GM12878 (cell line): ENCODE data around the gene TRMT1. TPM values are rescaled to one million over a fixed set of nuclear protein-coding genes. Genes with fewer than 3 reads are reported as not detected.

ENCODE experiments used
- ATAC-seq: fragments of 200-7000 bp; cut with Tn5 transposase; 3 replicates; pipeline ENCODE4 v1.9.1; 2020; ENCODE audit warnings: mild to moderate bottlenecking, moderate library complexity
- BruUV-seq: library from RNA; stranded (reverse); fragments of 400-500 nt; replicated peaks from 2 replicates; lab custom pipeline; 2021; lab: Mats Ljungman, UMichigan
- CTCF ChIA-PET: fragments of 300-600 bp; sonication (Branson Sonifier 250); formaldehyde crosslinking; extraction: SDS; loops from one replicate; lab custom pipeline; 2021; ENCODE audit warnings: inconsistent platforms; lab: Yijun Ruan, JAX
- POLR2A ChIA-PET: fragments of 350-600 bp; formaldehyde crosslinking; extraction: SDS; loops from one replicate; lab custom pipeline; 2021; ENCODE audit warnings: inconsistent platforms; lab: Charles Lee
- RAD21 ChIA-PET: fragments of 300-600 bp; sonication (Branson Sonifier 250); formaldehyde crosslinking; loops from one replicate; lab custom pipeline; 2023; ENCODE audit warnings: antibody characterized with exemption; ENCODE audit not compliant: unreplicated experiment; lab: Charles Lee
- SMC1A ChIA-PET: fragments of 300-600 bp; sonication (Branson Sonifier 250); formaldehyde crosslinking; loops from one replicate; lab custom pipeline; 2023; ENCODE audit not compliant: unreplicated experiment, uncharacterized antibody; lab: Charles Lee
- DNase-seq: peaks from one replicate; pipeline ENCODE4 v3.0.0-alpha.2; 2011; ENCODE audit warnings: low read depth, low spot score
- FAIRE-seq: peaks from 3 replicates; lab custom pipeline; 2011; peaks lifted over from hg19 to GRCh38; lab: Jason Lieb, UNC
- H2AFZ ChIP-seq: 2 replicates; pipeline ENCODE4 v1.6.0; 2011; ENCODE audit warnings: low read depth, low read length, control low read depth; ENCODE audit not compliant: control insufficient read depth
- H3K27ac ChIP-seq: 2 replicates; pipeline ENCODE4 v1.5.1; 2011; ENCODE audit warnings: control low read depth; ENCODE audit not compliant: control insufficient read depth, insufficient read depth
- H3K27me3 ChIP-seq, 2 experiments: replicated peaks in 1 of 2; 2 replicates each; pipeline versions ENCODE4 v1.6.0 to v1.6.1; 2011; ENCODE audit warnings: low read length in 1 of 2; ENCODE audit not compliant: control insufficient read depth in 2 of 2, insufficient read depth in 2 of 2
- H3K36me3 ChIP-seq, 2 experiments: 2 replicates each; pipeline ENCODE4 v1.5.1; 2011; ENCODE audit warnings: low read length in 1 of 2; ENCODE audit not compliant: control insufficient read depth in 2 of 2, insufficient read depth in 2 of 2
- H3K4me1 ChIP-seq: 2 replicates; pipeline ENCODE4 v1.6.1; 2011; ENCODE audit warnings: mild to moderate bottlenecking, low read length, moderate library complexity, mixed read lengths; ENCODE audit not compliant: control insufficient read depth, insufficient read depth
- H3K4me2 ChIP-seq: 2 replicates; pipeline ENCODE4 v1.6.0; 2011; ENCODE audit warnings: control low read depth; ENCODE audit not compliant: control insufficient read depth, insufficient read depth
- H3K4me3 ChIP-seq: fragments of 200-600 bp; sonication (generic); 2 replicates; pipeline ENCODE4 v1.5.1; 2016
- H3K79me2 ChIP-seq: 2 replicates; pipeline ENCODE4 v1.6.0; 2011; ENCODE audit warnings: low read length; ENCODE audit not compliant: control insufficient read depth, insufficient read depth
- H3K9ac ChIP-seq: 2 replicates; pipeline ENCODE4 v1.8.0; 2011; ENCODE audit warnings: low read length, control low read depth, mixed read lengths; ENCODE audit not compliant: control insufficient read depth, insufficient read depth
- H3K9me3 ChIP-seq: replicated peaks from 3 replicates; pipeline ENCODE4 v1.5.1; 2011; ENCODE audit warnings: mild to moderate bottlenecking, low read length; ENCODE audit not compliant: control insufficient read depth, insufficient read depth
- H4K20me1 ChIP-seq: 2 replicates; pipeline ENCODE4 v1.6.0; 2011; ENCODE audit not compliant: control insufficient read depth, insufficient read depth
- BRCA1 ChIP-seq: IDR thresholded peaks from 2 replicates; pipeline ENCODE4 v1.6.1; 2011; ENCODE audit warnings: low read depth, low read length, improper control_type of control experiment
- CBX3 ChIP-seq: fragments of 200-600 bp; sonication (generic); IDR thresholded peaks from 2 replicates; pipeline ENCODE4 v1.6.1; 2016; ENCODE audit warnings: low read depth, borderline replicate concordance
- EGR1 ChIP-seq, 2 experiments: IDR thresholded peaks; 1 replicate in 1 of 2; 2 replicates in 1 of 2; pipeline ENCODE4 v1.6.1; 2011 to 2012; ENCODE audit warnings: low read depth in 2 of 2, low read length in 2 of 2, borderline replicate concordance in 1 of 2, mild to moderate bottlenecking in 1 of 2, moderate library complexity in 1 of 2
- NR2C1 ChIP-seq: fragments of 450-650 bp; IDR thresholded peaks from 2 replicates; pipeline ENCODE4 v1.6.1; 2017; ENCODE audit warnings: antibody characterized with exemption, mild to moderate bottlenecking, moderate library complexity
- NR2F1 ChIP-seq: fragments of 450-650 bp; conservative IDR thresholded peaks from 2 replicates; pipeline ENCODE4 v1.6.1; 2017; ENCODE audit warnings: mild to moderate bottlenecking
- RB1 ChIP-seq: fragments of 450-650 bp; formaldehyde crosslinking; IDR thresholded peaks from 2 replicates; pipeline ENCODE4 v1.6.1; 2017; ENCODE audit warnings: mild to moderate bottlenecking, borderline replicate concordance
- SMAD1 ChIP-seq: fragments of 450-650 bp; IDR thresholded peaks from 2 replicates; pipeline ENCODE4 v1.6.1; 2018; ENCODE audit warnings: mild to moderate bottlenecking, low read depth; ENCODE audit not compliant: partially characterized antibody
- SMAD5 ChIP-seq: IDR thresholded peaks from 2 replicates; pipeline ENCODE4 v1.6.1; 2016; ENCODE audit warnings: antibody characterized with exemption, low read depth
- SPI1 ChIP-seq: IDR thresholded peaks from 2 replicates; pipeline ENCODE4 v1.6.1; 2011; ENCODE audit warnings: low read depth, mild to moderate bottlenecking, low read length, moderate library complexity, borderline replicate concordance; ENCODE audit not compliant: insufficient read depth
- SUPT20H ChIP-seq: IDR thresholded peaks from 2 replicates; pipeline ENCODE4 v1.6.1; 2011; ENCODE audit warnings: low read depth, mild to moderate bottlenecking, low read length, moderate library complexity, borderline replicate concordance; ENCODE audit not compliant: control insufficient read depth
- ZZZ3 ChIP-seq: IDR thresholded peaks from 2 replicates; pipeline ENCODE4 v1.6.1; 2011; ENCODE audit warnings: low read depth; ENCODE audit not compliant: control insufficient read depth, insufficient read length
- WGBS: methylation state at CpG from one replicate; pipeline ENCODE4 v1.1.6; 2016; ENCODE audit warnings: low lambda C conversion rate; ENCODE audit not compliant: insufficient replicate concordance, insufficient coverage; ENCODE audit errors: missing lambda C conversion rate; 5-methylcytosine and 5-hydroxymethylcytosine counted together
- in situ Hi-C: fragments of 300-500 bp; cut with MboI; formaldehyde crosslinking; loops from 9 replicates; pipeline ENCODE4 v1.14.3; 2018; ENCODE audit warnings: mixed read lengths
- intact Hi-C: fragments of 100-400 bp; cut with micrococcal nuclease; formaldehyde crosslinking; loops from one replicate; pipeline ENCODE4 v1.14.2; 2022; ENCODE audit not compliant: unreplicated experiment
- polyA plus RNA-seq, 11 experiments: library from polyadenylated mRNA; depleted of rRNA in 4 of 11; unstranded in 6 of 11; stranded (reverse) in 5 of 11; fragments of >200 nt; fragmentation: Nextera tagmentation in 4 of 11; fragmentation: Illumina TruSeq in 1 of 11; extraction: Ambion mirVana in 4 of 11; extraction: Trizol in 1 of 11; gene quantifications; 1 replicate in 1 of 11; 2 replicates in 10 of 11; pipeline versions ENCODE4 v1.2.1 to v1.2.3, GENCODE V29; 2011 to 2016; ENCODE audit warnings: inconsistent platforms in 2 of 11, missing spikeins in 2 of 11, low read depth in 1 of 11
- total RNA-seq, 4 experiments: library from RNA; depleted of rRNA in 3 of 4; stranded (reverse); fragments of >200 nt in 3 of 4; fragmentation: Illumina TruSeq in 1 of 4; extraction: Trizol in 1 of 4; gene quantifications; 2 replicates each; pipeline versions ENCODE4 v1.2.1 to v1.2.3, GENCODE V29; 2013 to 2021
- TF ChIP-seq, protein P1 (sequence below): IDR thresholded peaks from 2 replicates; pipeline ENCODE4 v1.6.1; 2011; ENCODE audit warnings: low read depth, mild to moderate bottlenecking, low read length, moderate library complexity, borderline replicate concordance; ENCODE audit errors: extremely low read depth
- TF ChIP-seq, protein P2 (sequence below), 3 experiments: IDR thresholded peaks in 2 of 3; conservative IDR thresholded peaks in 1 of 3; 2 replicates each; pipeline ENCODE4 v1.5.1; 2011; ENCODE audit warnings: low read depth in 3 of 3, low read length in 3 of 3, mild to moderate bottlenecking in 3 of 3, control low read depth in 2 of 3, moderate library complexity in 2 of 3, inconsistent platforms in 1 of 3, mixed read lengths in 1 of 3; ENCODE audit not compliant: control insufficient read depth in 2 of 3, insufficient read depth in 1 of 3; ENCODE audit errors: extremely low read depth in 1 of 3
- TF ChIP-seq, protein P3 (sequence below): IDR thresholded peaks from 2 replicates; pipeline ENCODE4 v1.6.1; 2012; ENCODE audit warnings: low read length, inconsistent platforms
- TF ChIP-seq, protein P4 (sequence below): fragments of 450-650 bp; IDR thresholded peaks from 2 replicates; pipeline ENCODE4 v1.6.1; 2016; ENCODE audit warnings: mild to moderate bottlenecking, moderate library complexity, borderline replicate concordance

Gene TRMT1
- total and polyA plus RNA-seq, 10 of the 15 experiments (the other 5 are each of a cell fraction or from before 2014, with no cell fraction given), result 3.4 to 68.8 (median 34.8) TPM

DNA sequence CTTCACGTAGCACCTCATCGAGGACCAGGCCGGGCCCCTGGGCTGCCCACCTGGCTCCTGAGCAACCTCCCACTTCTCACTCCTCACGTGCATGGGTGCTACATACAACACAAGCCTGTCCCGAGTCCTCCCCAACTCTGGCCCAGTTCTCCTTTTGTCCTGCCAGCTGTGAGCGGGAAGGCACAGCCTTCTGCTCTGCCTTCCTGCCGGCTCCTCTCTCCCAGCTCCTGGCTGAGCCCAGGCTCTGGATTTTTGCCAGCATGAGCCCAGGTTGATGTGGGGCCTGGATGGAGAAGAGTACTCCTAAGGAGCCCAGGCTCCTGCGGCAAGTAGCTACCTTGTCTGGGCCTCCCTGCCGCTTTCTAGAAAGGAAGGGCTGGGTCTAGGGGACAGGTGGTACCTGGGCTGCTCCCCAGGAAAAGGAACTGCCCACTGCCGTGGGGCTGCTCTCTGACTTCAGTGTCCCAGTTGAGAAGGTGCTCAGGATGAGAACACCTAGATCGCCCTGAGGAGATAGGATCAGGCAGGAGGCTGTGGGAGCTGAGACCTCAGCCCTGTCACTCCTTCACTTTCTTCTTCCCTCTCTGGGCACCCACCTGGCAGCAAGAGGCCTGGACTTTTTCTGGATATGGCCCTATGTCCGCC, 37.5 kb downstream of the TRMT1 start:
- no peak overlapping the region for H3K4me2 ChIP-seq
- no peak overlapping the region for H3K27ac ChIP-seq
- DNase-seq (no peak), ATAC-seq (no peak), FAIRE-seq (no peak)
- H2AFZ ChIP-seq, result no peak overlapping the region
- CTCF ChIA-PET, result interaction anchor here (0.6 to 2.5 kb wide), 4 partner anchors 13 to 102 kb away, joined by 3 to 8 read pairs (median 4); no protein-coding TSS in a partner anchor
- in situ Hi-C loops (no loop called here), intact Hi-C loops (no loop called here)
- H3K79me2 ChIP-seq, result no peaks in the 10 kb centered on the region
- RAD21 ChIA-PET, result interaction anchor here (1.1 kb wide), 1 partner anchor 15 kb away, joined by 3 read pairs; no protein-coding TSS in a partner anchor
- peaks cover 1 to 3% of the 10 kb centered on the region in 2 experiments for H3K27me3 ChIP-seq
- no peaks in the 10 kb centered on the region for H3K4me1 ChIP-seq
- SMC1A ChIA-PET, result no interaction called here
- POLR2A ChIA-PET, result no interaction called here
- no peak overlapping the region for H3K4me3 ChIP-seq
- H3K9me3 ChIP-seq, result no peaks in the 10 kb centered on the region
- H3K9ac ChIP-seq, result no peak overlapping the region
- no peaks in the 10 kb centered on the region for H4K20me1 ChIP-seq
- BruUV-seq, result no TSS peak
- H3K36me3 ChIP-seq, result no peaks in the 10 kb centered on the region
- 33% methylated on average over 12 of the region's 12 CpGs for WGBS
- TF ChIP-seq, protein P1, sequence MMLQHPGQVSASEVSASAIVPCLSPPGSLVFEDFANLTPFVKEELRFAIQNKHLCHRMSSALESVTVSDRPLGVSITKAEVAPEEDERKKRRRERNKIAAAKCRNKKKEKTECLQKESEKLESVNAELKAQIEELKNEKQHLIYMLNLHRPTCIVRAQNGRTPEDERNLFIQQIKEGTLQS, result no peak
- TF ChIP-seq SUPT20H (no peak), CBX3 (no peak), SPI1 (no peak), ZZZ3 (no peak), RB1 (no peak), BRCA1 (no peak), SMAD1 (no peak), EGR1 (IDR thresholded peaks at IDR 0.05; ENCODE audit: borderline replicate concordance in 1 of 2, low read depth in 2 of 2, low read length in 2 of 2) (no peak), SMAD5 (no peak), NR2C1 (no peak), NR2F1 (no peak)
- TF ChIP-seq, protein P2, sequence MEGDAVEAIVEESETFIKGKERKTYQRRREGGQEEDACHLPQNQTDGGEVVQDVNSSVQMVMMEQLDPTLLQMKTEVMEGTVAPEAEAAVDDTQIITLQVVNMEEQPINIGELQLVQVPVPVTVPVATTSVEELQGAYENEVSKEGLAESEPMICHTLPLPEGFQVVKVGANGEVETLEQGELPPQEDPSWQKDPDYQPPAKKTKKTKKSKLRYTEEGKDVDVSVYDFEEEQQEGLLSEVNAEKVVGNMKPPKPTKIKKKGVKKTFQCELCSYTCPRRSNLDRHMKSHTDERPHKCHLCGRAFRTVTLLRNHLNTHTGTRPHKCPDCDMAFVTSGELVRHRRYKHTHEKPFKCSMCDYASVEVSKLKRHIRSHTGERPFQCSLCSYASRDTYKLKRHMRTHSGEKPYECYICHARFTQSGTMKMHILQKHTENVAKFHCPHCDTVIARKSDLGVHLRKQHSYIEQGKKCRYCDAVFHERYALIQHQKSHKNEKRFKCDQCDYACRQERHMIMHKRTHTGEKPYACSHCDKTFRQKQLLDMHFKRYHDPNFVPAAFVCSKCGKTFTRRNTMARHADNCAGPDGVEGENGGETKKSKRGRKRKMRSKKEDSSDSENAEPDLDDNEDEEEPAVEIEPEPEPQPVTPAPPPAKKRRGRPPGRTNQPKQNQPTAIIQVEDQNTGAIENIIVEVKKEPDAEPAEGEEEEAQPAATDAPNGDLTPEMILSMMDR (IDR thresholded peaks at IDR 0.05 in 2 of 3, conservative IDR thresholded peaks at IDR 0.05 in 1 of 3; ENCODE audit: control insufficient read depth in 2 of 3, extremely low read depth in 1 of 3, insufficient read depth in 1 of 3, low read depth in 3 of 3, low read length in 3 of 3), result no peak
- TF ChIP-seq, protein P3, sequence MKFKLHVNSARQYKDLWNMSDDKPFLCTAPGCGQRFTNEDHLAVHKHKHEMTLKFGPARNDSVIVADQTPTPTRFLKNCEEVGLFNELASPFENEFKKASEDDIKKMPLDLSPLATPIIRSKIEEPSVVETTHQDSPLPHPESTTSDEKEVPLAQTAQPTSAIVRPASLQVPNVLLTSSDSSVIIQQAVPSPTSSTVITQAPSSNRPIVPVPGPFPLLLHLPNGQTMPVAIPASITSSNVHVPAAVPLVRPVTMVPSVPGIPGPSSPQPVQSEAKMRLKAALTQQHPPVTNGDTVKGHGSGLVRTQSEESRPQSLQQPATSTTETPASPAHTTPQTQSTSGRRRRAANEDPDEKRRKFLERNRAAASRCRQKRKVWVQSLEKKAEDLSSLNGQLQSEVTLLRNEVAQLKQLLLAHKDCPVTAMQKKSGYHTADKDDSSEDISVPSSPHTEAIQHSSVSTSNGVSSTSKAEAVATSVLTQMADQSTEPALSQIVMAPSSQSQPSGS, result no peak
- TF ChIP-seq, protein P4, sequence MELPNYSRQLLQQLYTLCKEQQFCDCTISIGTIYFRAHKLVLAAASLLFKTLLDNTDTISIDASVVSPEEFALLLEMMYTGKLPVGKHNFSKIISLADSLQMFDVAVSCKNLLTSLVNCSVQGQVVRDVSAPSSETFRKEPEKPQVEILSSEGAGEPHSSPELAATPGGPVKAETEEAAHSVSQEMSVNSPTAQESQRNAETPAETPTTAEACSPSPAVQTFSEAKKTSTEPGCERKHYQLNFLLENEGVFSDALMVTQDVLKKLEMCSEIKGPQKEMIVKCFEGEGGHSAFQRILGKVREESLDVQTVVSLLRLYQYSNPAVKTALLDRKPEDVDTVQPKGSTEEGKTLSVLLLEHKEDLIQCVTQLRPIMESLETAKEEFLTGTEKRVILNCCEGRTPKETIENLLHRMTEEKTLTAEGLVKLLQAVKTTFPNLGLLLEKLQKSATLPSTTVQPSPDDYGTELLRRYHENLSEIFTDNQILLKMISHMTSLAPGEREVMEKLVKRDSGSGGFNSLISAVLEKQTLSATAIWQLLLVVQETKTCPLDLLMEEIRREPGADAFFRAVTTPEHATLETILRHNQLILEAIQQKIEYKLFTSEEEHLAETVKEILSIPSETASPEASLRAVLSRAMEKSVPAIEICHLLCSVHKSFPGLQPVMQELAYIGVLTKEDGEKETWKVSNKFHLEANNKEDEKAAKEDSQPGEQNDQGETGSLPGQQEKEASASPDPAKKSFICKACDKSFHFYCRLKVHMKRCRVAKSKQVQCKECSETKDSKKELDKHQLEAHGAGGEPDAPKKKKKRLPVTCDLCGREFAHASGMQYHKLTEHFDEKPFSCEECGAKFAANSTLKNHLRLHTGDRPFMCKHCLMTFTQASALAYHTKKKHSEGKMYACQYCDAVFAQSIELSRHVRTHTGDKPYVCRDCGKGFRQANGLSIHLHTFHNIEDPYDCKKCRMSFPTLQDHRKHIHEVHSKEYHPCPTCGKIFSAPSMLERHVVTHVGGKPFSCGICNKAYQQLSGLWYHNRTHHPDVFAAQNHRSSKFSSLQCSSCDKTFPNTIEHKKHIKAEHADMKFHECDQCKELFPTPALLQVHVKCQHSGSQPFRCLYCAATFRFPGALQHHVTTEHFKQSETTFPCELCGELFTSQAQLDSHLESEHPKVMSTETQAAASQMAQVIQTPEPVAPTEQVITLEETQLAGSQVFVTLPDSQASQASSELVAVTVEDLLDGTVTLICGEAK, result no peak
